Activated naive CD8-positive, alpha-beta T cell treated with anti-CD3 and anti-CD28 coated beads, Interleukin-2, amount 10 ng/mL, durations not matched to agents 7 days and 5 days (primary cell): ENCODE results near the gene TSPAN1. TPM values are rescaled to one million over a fixed set of nuclear protein-coding genes. Genes with fewer than 3 reads are reported as not detected.

Experiments
- ATAC-seq: fragments of 150-1000 bp; cut with Tn5 transposase; one replicate; pipeline ENCODE4 v1.10.0; 2021; ENCODE audit warnings: low read depth, moderate library complexity
- POLR2A ChIA-PET: fragments of 350-600 bp; sonication (Branson Sonifier 250); formaldehyde crosslinking; loops from one replicate; lab custom pipeline; 2021; ENCODE audit warnings: antibody characterized with exemption; lab: Charles Lee
- DNase-seq: peaks from one replicate; pipeline ENCODE4 v3.0.0; 2021
- H3K27ac Mint-ChIP-seq: one replicate; pipeline ENCODE4 v1.8.0; 2022; ENCODE audit warnings: mild to moderate bottlenecking, mixed read lengths
- H3K27me3 Mint-ChIP-seq: one replicate; pipeline ENCODE4 v1.8.0; 2022; ENCODE audit warnings: mild to moderate bottlenecking, moderate library complexity, mixed read lengths
- H3K36me3 Mint-ChIP-seq: one replicate; pipeline ENCODE4 v1.8.0; 2021; ENCODE audit warnings: mild to moderate bottlenecking, mixed read lengths
- H3K4me1 Mint-ChIP-seq: one replicate; pipeline ENCODE4 v1.8.0; 2021; ENCODE audit warnings: mixed read lengths
- H3K4me3 Mint-ChIP-seq: one replicate; pipeline ENCODE4 v1.8.0; 2022; ENCODE audit warnings: mild to moderate bottlenecking, moderate library complexity, mixed read lengths
- H3K9me3 Mint-ChIP-seq: one replicate; pipeline ENCODE4 v1.8.0; 2021; ENCODE audit warnings: mixed read lengths
- total RNA-seq, 2 experiments: library from RNA; stranded (reverse); gene quantifications; one replicate each; pipeline ENCODE4 v1.2.3, GENCODE V29; 2021

The TSPAN1 gene
- total RNA-seq, 2 experiments from 2014 or later: not detected

DNA sequence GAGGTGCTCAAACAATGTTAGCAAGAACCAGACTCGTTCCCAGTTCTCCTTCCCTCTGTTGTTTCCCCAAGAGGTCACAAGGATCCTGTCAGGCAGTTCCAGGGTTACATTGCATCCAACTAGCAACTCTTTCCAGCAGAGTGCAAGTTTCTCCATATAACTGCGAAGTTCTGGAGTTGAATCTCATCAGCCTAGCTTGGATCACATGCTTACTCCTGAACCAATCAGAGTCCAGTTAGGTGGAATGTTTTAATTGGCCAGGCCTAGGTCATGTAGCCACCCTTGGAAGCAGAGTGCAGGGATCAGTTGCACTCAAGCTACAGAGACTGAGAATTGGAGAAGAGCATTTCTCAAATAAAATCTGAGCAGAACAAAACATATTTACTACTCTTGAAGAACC lies 26.6 kb upstream of the TSPAN1 start:
- no peaks in the 10 kb centered on the region for H3K9me3 Mint-ChIP-seq
- peaks cover 14% of the 10 kb centered on the region for H3K27me3 Mint-ChIP-seq
- POLR2A ChIA-PET: no interaction called here
- H3K36me3 Mint-ChIP-seq: no peaks in the 10 kb centered on the region
- no peak for ATAC-seq
- no peak overlapping the region for H3K27ac Mint-ChIP-seq
- no peak for DNase-seq
- H3K4me3 Mint-ChIP-seq: no peak overlapping the region
- no peaks in the 10 kb centered on the region for H3K4me1 Mint-ChIP-seq

DNA sequence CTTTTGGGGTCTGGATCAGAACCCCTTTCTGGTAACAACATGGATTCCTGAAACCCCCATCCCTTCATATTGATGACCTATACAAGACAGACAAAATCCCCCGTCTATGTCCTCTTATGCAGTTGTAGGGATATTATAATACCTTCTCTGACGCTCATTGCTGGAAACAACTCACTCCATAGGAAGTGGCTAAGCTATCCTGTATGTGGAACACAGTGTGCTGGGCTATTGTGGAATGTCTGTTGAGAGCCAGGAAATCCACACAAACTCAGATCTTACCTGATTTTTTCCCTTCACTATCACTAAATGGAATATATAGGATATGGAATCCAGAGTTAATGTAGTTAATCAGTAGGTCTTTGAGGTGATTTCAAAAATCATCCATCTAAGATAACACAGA lies 24.8 kb upstream of the TSPAN1 start:
- Mint-ChIP-seq H3K4me3 (no peak overlapping the region), H3K9me3 (no peaks in the 10 kb centered on the region), H3K27ac (no peak overlapping the region), H3K27me3 (peaks cover 12% of the 10 kb centered on the region), H3K36me3 (no peaks in the 10 kb centered on the region), H3K4me1 (no peaks in the 10 kb centered on the region)
- DNase-seq (no peak), ATAC-seq (no peak)
- POLR2A ChIA-PET: no interaction called here

DNA sequence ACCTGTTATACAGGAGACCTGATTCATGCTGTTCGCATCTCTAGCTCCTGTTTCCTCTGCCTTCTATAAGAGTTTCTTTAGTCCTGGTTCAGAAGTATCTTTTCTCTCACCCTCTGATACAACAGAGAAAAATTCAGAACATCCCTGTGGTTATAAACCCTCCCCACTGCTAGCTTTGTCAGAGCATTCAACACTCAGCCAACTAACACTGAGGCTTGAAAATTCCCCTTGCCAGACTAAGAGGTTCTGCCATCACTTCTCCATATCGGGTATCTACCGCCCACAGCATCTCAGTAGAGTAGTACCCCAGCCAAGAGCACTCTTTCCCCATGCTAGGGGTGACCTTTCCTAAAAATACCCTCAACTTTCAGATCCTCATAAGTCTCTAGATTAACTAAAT lies 22.9 kb upstream of the TSPAN1 start:
- POLR2A ChIA-PET: interaction anchor here (0.5 kb wide), 1 partner anchor 372 kb away, joined by 3 read pairs; no protein-coding TSS in a partner anchor
- ATAC-seq: no peak
- no peak overlapping the region for H3K4me3 Mint-ChIP-seq

DNA sequence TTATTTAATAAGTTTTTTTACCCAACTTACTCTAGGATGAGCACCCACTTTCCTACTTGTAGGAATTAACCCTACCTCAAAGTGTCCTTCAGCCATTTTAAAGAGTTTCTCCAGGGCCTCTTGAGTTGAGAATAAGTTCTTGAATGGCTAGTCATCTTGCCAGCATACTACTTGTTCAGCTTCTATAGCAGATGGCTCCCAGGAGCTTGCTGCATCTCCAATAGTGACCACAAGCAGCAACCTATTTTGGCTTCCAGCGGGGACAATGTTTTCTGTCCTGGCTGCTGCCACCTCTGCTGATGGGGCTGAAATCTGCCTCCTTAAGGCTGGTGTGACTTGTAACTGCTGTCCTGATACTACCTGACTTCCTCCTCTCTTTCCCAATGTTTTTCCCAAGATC lies 21.7 kb upstream of the TSPAN1 start:
- H3K4me3 Mint-ChIP-seq: no peak overlapping the region
- H3K9me3 Mint-ChIP-seq: no peaks in the 10 kb centered on the region
- H3K36me3 Mint-ChIP-seq: no peaks in the 10 kb centered on the region
- peaks cover 7% of the 10 kb centered on the region for H3K27me3 Mint-ChIP-seq
- POLR2A ChIA-PET: no interaction called here
- no peak overlapping the region for H3K27ac Mint-ChIP-seq
- DNase-seq (no peak), ATAC-seq (no peak)
- no peaks in the 10 kb centered on the region for H3K4me1 Mint-ChIP-seq

More for the DNA sequence above, 22.9 kb upstream of the TSPAN1 start:
- Mint-ChIP-seq H3K4me1 (no peaks in the 10 kb centered on the region), H3K36me3 (no peaks in the 10 kb centered on the region), H3K27me3 (peaks cover 9% of the 10 kb centered on the region), H3K27ac (no peak overlapping the region), H3K9me3 (no peaks in the 10 kb centered on the region)
- DNase-seq: no peak

DNA sequence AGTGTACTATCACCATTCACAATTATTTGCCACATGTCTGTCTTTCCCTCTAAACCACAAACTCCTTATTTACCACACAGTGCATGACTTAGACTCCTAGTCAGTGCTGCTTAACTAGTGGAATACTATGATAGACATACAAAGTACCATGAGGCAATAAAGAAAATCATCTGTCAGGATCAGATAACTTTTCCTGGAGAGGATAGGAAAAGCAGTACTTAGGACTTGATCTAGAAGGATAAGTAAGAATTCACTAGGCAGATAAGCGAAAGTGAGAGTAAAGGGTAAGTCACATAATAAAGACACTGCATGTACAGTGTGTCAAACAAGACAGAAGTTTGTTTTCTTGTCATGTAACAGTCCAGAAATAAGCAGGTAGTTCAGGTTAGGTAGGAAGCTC lies 21.2 kb upstream of the TSPAN1 start:
- Mint-ChIP-seq H3K4me1 (no peaks in the 10 kb centered on the region), H3K36me3 (no peaks in the 10 kb centered on the region), H3K9me3 (no peaks in the 10 kb centered on the region), H3K27ac (no peak overlapping the region), H3K27me3 (peaks cover 3% of the 10 kb centered on the region), H3K4me3 (no peak overlapping the region)
- POLR2A ChIA-PET: no interaction called here
- DNase-seq (no peak), ATAC-seq (no peak)

DNA sequence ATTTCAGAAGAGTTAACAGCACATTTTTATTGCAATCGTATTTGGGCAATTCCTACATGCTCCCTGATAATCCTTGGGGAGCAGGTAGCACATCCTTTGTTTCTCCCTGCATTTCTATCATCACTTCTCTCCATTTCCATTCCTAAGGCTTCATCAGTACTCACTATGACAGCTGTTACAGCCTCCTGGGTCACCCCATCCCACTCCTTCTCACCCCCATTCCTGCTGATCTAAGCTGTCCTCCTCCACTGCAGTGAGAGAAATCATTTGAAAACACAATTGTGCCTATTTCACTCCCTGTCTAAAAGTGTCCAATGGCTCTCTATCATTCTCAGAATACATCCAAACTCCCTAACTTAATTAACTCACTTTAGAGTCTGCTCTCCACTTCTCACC lies 17.0 kb upstream of the TSPAN1 start:
- no peak for ATAC-seq
- POLR2A ChIA-PET: no interaction called here

DNA sequence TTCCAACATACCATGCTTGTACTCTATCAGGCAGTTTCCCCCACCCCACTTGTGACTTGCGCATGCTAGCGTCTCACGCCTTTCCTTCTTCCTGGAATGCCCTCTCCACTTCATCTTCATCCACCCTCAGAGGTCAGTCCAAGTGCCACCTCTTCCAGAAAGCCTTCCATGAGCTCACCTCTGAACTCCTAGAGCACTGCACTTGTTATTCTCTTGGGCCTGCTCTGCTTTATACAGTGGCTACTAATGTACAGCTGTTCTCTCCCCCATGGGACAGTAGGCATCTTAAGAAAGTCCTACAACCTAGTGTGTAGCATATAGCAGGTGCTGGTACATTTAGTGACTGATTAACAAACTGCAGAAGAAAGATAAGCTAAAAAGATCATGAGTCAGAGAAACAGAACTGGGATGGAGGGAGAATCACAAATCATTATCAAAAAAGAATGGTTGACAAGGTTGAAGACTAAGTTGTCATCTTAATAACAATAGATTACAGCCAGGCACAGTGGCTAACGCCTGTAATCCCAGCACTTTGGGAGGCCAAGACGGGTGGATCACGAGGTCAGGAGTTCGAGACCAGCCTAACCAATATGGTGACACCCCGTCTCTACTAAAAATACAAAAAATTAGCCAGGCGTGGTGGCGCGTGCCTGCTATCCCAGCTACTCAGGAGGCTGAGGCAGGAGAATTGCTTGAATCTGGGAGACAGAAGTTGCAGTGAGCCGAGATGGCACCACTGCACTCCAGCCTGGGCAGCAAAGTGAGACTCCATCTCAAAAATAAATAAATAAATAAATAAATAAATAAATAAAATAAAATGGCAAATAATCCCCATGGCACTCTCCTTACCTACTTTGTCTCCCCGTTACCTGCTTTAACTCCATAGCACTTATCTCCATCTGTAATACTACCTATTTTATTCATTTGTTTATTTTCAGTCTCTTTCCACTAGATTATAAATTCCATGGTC lies 16.3 kb upstream of the TSPAN1 start:
- Mint-ChIP-seq H3K27ac (no peak overlapping the region), H3K9me3 (no peaks in the 10 kb centered on the region), H3K27me3 (peaks cover 2% of the 10 kb centered on the region), H3K4me1 (no peaks in the 10 kb centered on the region), H3K36me3 (no peaks in the 10 kb centered on the region), H3K4me3 (no peak overlapping the region)
- POLR2A ChIA-PET: no interaction called here
- DNase-seq (no peak), ATAC-seq (no peak)

More for the DNA sequence above, 17.0 kb upstream of the TSPAN1 start:
- no peak overlapping the region for H3K27ac Mint-ChIP-seq
- H3K27me3 Mint-ChIP-seq: peaks cover 2% of the 10 kb centered on the region
- H3K36me3 Mint-ChIP-seq: no peaks in the 10 kb centered on the region
- H3K4me3 Mint-ChIP-seq: no peak overlapping the region
- no peaks in the 10 kb centered on the region for H3K9me3 Mint-ChIP-seq
- no peak for DNase-seq
- no peaks in the 10 kb centered on the region for H3K4me1 Mint-ChIP-seq

DNA sequence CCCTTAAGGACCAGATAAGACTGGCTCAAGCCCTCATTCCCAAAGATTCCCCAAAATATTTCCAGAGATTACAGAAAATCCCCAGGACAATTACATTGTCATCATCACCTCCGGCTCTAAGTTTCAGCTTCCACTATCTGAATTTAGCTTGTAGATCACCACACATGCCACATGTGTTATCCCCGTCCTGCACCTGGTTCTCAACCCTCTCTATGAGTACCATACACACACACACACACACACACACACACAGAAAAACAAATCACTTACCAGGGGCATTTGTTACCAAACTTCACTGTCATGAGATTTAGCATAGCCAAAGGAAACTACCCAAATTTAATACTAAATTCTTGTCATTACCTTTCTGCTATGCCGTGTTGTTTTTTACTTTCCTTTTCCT lies 15.4 kb upstream of the TSPAN1 start:
- Mint-ChIP-seq H3K27me3 (peaks cover 2% of the 10 kb centered on the region), H3K27ac (no peak overlapping the region), H3K4me3 (no peak overlapping the region), H3K36me3 (no peaks in the 10 kb centered on the region), H3K9me3 (no peaks in the 10 kb centered on the region), H3K4me1 (no peaks in the 10 kb centered on the region)
- ATAC-seq (no peak), DNase-seq (no peak)
- POLR2A ChIA-PET: interaction anchor here (0.6 kb wide), 1 partner anchor 43 kb away, joined by 7 read pairs; no protein-coding TSS in a partner anchor

DNA sequence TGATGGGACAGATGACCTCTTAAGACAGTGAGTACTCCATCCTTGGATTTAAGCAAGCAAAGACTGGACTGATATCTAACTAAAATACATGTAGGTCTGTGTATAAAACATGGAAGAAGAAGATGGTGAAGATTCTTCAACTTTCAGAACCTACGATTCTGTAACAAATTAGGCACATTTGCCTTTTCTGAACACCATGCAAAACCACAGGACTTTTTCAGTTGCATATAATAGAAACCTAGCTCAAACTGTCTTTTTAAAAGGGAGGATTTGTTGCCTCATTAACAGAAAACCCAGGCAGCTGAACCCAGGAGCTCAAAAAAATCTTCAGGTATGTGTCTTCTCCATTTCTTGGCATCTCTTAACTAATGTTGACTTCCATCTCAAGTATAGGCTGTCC lies 14.7 kb upstream of the TSPAN1 start:
- POLR2A ChIA-PET: no interaction called here
- Mint-ChIP-seq H3K4me1 (no peaks in the 10 kb centered on the region), H3K27me3 (peaks cover 2% of the 10 kb centered on the region), H3K36me3 (no peaks in the 10 kb centered on the region), H3K4me3 (no peak overlapping the region), H3K9me3 (no peaks in the 10 kb centered on the region), H3K27ac (no peak overlapping the region)
- DNase-seq (no peak), ATAC-seq (no peak)

DNA sequence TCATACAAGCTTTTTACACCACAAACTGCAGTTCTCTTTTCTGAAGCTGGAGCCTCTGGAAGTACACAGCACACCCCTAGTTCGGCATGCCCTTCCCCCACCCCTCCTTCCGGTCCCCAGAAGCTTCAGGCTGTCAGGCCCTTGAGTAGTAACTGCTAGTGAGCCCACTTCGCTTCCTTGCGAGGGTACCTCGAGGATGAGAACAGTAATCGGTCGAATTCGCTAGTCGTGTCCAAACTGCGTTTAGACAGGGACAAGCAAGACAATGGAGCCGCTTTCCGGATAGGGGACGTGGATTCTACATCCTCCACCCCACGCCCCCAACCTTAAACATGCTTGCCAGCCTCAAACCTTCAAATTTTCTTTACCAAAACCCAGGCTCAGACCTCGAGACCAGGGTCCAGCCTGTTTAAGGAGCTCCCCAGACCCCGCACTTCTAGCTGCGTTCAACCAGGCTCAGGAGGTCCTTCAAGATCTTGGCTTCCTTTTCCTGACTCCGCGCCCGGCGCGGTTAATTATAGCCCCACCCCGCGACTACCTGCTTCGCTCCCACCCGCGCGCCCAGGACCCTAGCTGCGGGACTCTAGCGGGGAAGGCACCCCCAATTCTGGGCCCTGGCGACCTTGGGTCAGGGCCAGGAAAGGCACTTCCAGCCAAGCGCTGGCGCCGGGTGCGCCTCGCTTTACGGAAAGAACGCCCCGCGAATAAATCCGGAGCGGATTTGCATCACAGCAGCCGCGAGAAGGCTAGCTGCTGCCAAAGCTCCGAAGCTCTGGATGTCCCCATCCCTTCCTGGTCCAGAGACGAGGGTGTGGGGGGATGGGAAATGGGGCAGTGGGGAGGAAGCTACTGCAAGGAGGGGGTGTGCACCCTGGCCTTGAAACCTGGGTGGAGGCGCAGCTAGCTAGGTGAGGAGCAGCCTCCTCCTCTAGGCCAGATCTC lies 8.1 kb upstream of the TSPAN1 start:
- ATAC-seq (peak; percentile 81), DNase-seq (peak; percentile 69)
- Mint-ChIP-seq H3K27me3 (peaks cover 4% of the 10 kb centered on the region), H3K27ac (peak overlapping the region; percentile 90), H3K36me3 (no peaks in the 10 kb centered on the region), H3K4me3 (peak overlapping the region; percentile 82), H3K4me1 (peaks cover 16% of the 10 kb centered on the region), H3K9me3 (no peaks in the 10 kb centered on the region)
- POLR2A ChIA-PET: interaction anchor here (0.6 to 2.3 kb wide), 9 partner anchors 16 to 583 kb away, joined by 3 to 10 read pairs (median 5); partner anchors contain the start of genes LRRC41, NASP, PIK3R3 and POMGNT1

DNA sequence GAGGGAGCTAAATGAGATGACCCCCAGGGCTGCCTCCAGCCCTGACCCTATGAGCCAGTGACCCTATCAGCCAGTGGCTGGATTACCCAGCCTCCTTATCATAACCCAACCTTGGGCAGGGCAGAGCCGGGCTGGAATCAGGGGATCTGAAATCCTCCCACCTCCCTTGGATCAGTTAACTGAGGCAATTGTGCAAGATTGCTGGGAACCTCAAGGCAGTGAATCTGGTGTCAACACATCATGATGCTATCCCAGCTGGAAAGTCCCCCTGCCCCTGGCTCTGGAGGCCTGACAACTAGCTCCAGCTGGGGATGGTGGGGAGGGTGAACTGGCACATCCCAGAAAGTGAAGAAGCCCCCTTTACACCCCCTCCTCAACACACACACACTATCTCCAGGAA lies 6.4 kb upstream of the TSPAN1 start:
- Mint-ChIP-seq H3K9me3 (no peaks in the 10 kb centered on the region), H3K27me3 (peaks cover 4% of the 10 kb centered on the region), H3K4me3 (no peak overlapping the region), H3K4me1 (peaks cover 18% of the 10 kb centered on the region), H3K27ac (no peak overlapping the region), H3K36me3 (no peaks in the 10 kb centered on the region)
- DNase-seq (no peak), ATAC-seq (no peak)
- POLR2A ChIA-PET: interaction anchor here (1.2 kb wide), 1 partner anchor 79 kb away, joined by 3 read pairs; the partner anchor contains the start of gene RAD54L

DNA sequence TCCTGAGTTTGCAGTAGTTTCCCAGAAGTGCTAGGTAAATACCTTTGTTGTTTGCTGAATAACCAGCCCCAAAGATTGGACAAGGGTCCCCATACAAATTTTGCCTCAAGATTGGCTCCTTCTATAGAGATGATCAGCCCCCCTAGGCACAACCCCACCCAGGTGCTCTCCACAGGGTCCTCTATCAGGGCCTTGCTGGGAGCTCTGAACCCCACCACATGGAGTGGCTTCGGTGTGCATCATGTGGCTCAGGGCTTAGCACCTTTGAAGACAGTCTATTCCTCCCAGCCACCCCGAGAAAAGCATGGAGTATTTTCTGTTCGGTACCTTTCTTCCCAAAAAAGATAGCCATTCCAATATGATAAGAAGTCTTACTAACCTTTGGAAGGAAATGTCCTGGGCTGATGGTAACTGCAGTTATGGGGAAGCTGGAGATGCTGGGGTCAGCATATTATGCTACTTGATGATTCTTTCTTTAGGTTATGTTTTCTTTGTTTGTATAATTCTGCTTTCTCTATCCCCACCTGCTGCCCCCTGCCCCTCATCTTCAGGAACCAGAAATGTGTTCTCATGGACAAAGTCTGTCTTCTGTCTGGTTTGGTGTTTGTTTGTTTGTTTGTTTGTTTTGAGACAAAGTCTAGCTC lies 5.0 kb upstream of the TSPAN1 start:
- no peak overlapping the region for H3K27ac Mint-ChIP-seq
- no peaks in the 10 kb centered on the region for H3K36me3 Mint-ChIP-seq
- DNase-seq (no peak), ATAC-seq (no peak)
- no peaks in the 10 kb centered on the region for H3K9me3 Mint-ChIP-seq
- H3K4me1 Mint-ChIP-seq: peaks cover 18% of the 10 kb centered on the region
- H3K27me3 Mint-ChIP-seq: peaks cover 4% of the 10 kb centered on the region
- H3K4me3 Mint-ChIP-seq: no peak overlapping the region
- POLR2A ChIA-PET: interaction anchor here (1.2 kb wide), 1 partner anchor 77 kb away, joined by 3 read pairs; the partner anchor contains the start of gene RAD54L

DNA sequence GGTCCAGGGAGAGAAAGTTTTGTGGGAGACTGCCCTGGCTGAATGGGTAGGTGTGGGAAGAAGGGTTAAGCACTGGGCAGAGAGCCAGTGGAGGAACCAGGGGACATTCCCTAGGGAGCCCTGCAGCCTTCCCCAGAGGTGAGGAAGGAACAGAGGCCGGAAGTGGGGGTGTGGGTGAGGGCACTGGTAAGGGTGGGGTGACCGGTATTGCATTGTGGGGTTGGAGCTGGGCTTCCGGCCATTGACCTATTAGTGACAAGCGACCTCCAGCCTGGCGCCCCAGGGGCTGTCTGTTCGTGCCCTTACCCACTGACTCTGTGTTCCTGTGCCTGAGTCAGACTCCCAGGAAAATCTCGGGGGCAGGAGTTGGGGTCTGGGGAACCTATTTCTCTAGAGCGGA lies 3.5 kb upstream of the TSPAN1 start:
- ATAC-seq (no peak), DNase-seq (no peak)
- peaks cover 14% of the 10 kb centered on the region for H3K4me1 Mint-ChIP-seq
- no peaks in the 10 kb centered on the region for H3K36me3 Mint-ChIP-seq
- H3K9me3 Mint-ChIP-seq: no peaks in the 10 kb centered on the region
- POLR2A ChIA-PET: no interaction called here
- H3K27ac Mint-ChIP-seq: no peak overlapping the region
- no peak overlapping the region for H3K4me3 Mint-ChIP-seq
- peaks cover 4% of the 10 kb centered on the region for H3K27me3 Mint-ChIP-seq
